K562 (cell line): ENCODE data around the gene EGF. TPM values are rescaled to one million over a fixed set of nuclear protein-coding genes. Genes with fewer than 3 reads are reported as not detected.
A peak's percentile ranks its signal among the peaks of the same experiment; 100 is the strongest.

Source experiments
- ATAC-seq: fragments of 200-7000 bp; cut with Tn5 transposase; 3 replicates; pipeline ENCODE4 v1.9.1; 2020; ENCODE audit warnings: moderate library complexity
- BruUV-seq: library from RNA; stranded (reverse); fragments of 400-500 nt; replicated peaks from 2 replicates; lab custom pipeline; 2021; lab: Mats Ljungman, UMichigan
- CTCF ChIA-PET: fragments of 300-600 bp; formaldehyde crosslinking; extraction: SDS; loops from one replicate; lab custom pipeline; 2021; ENCODE audit warnings: low intra/inter-chr PET ratio; lab: Yijun Ruan, JAX
- POLR2A ChIA-PET: fragments of 300-600, 350-650 bp; sonication (Branson Sonifier 250); formaldehyde crosslinking; extraction: SDS; loops from one replicate; lab custom pipeline; 2021; ENCODE audit warnings: antibody characterized with exemption, inconsistent platforms; lab: Yijun Ruan, JAX
- DNase-seq, 4 experiments: peaks; one replicate each; pipeline versions ENCODE4 v3.0.0 to v3.0.0-alpha.2; 2011 to 2018; ENCODE audit warnings: low spot score in 3 of 4, mixed read lengths in 3 of 4; ENCODE audit errors: extremely low read depth in 1 of 4
- FAIRE-seq: peaks from 2 replicates; lab custom pipeline; 2011; peaks lifted over from hg19 to GRCh38; lab: Jason Lieb, UNC
- H2AFZ ChIP-seq: 2 replicates; pipeline ENCODE4 v1.6.0; 2011; ENCODE audit warnings: low read depth, low read length, control low read depth, inconsistent platforms
- H3K27ac ChIP-seq: fragments of 200-600 bp; 3 replicates; pipeline ENCODE4 v1.8.0; 2011; ENCODE audit warnings: low read depth, mild to moderate bottlenecking, control low read depth, inconsistent platforms, low read length, moderate library complexity, mixed read lengths; ENCODE audit errors: extremely low read depth
- H3K27me3 ChIP-seq, 2 experiments: fragments of 300-600 bp in 1 of 2; 2 replicates in 1 of 2; 3 replicates in 1 of 2; pipeline versions ENCODE4 v1.6.0 to v1.8.0; 2011; ENCODE audit warnings: inconsistent platforms in 2 of 2, low read length in 2 of 2, mild to moderate bottlenecking in 1 of 2, mixed read lengths in 1 of 2, moderate library complexity in 1 of 2; ENCODE audit not compliant: control insufficient read depth in 2 of 2, insufficient read depth in 2 of 2
- H3K36me3 ChIP-seq: fragments of 300-600 bp; 3 replicates; pipeline ENCODE4 v1.8.0; 2011; ENCODE audit warnings: mild to moderate bottlenecking, low read length, inconsistent platforms; ENCODE audit not compliant: control insufficient read depth, insufficient read depth
- H3K4me1 ChIP-seq, 2 experiments: fragments of 200-600 bp in 1 of 2; replicated peaks in 1 of 2; 2 replicates in 1 of 2; 3 replicates in 1 of 2; pipeline versions ENCODE4 v1.5.1 to v1.8.0; 2011; ENCODE audit warnings: inconsistent platforms in 2 of 2, low read length in 2 of 2, mild to moderate bottlenecking in 1 of 2, mixed read lengths in 1 of 2, moderate library complexity in 1 of 2; ENCODE audit not compliant: control insufficient read depth in 2 of 2, insufficient read depth in 2 of 2
- H3K4me2 ChIP-seq: 2 replicates; pipeline ENCODE4 v1.6.1; 2011; ENCODE audit warnings: low read length, control low read depth, inconsistent platforms, mixed read lengths; ENCODE audit not compliant: insufficient read depth
- H3K4me3 ChIP-seq: fragments of 200-600 bp; sonication (generic), shearing (Covaris generic); 2 replicates; pipeline ENCODE4 v1.5.1; 2016; ENCODE audit warnings: control low read depth, inconsistent platforms
- H3K79me2 ChIP-seq: fragments of 200-600 bp; 3 replicates; pipeline ENCODE4 v1.8.0; 2011; ENCODE audit warnings: low read length, inconsistent platforms; ENCODE audit not compliant: control insufficient read depth, insufficient read depth
- H3K9ac ChIP-seq, 2 experiments: 2 replicates each; pipeline versions ENCODE4 v1.6.0 to v1.6.1; 2011; ENCODE audit warnings: low read depth in 2 of 2, low read length in 2 of 2, control low read depth in 1 of 2, inconsistent platforms in 1 of 2, mild to moderate bottlenecking in 1 of 2, mixed read lengths in 1 of 2; ENCODE audit not compliant: insufficient read depth in 1 of 2
- H3K9me1 ChIP-seq: one replicate; pipeline ENCODE4 v1.6.0; 2011; ENCODE audit warnings: inconsistent platforms, mild to moderate bottlenecking, low read length, moderate library complexity; ENCODE audit not compliant: control insufficient read depth, insufficient read depth
- H3K9me3 ChIP-seq: replicated peaks from 2 replicates; pipeline ENCODE4 v1.5.1; 2011; ENCODE audit warnings: low read depth, low read length, inconsistent platforms; ENCODE audit not compliant: control insufficient read depth, insufficient read depth
- H4K20me1 ChIP-seq: replicated peaks from 2 replicates; pipeline ENCODE4 v1.6.1; 2011; ENCODE audit warnings: low read length, inconsistent platforms, mixed read lengths; ENCODE audit not compliant: control insufficient read depth, insufficient read depth
- BACH1 ChIP-seq: fragments of 200-800 bp; sonication (Bioruptor generic); IDR thresholded peaks from 2 replicates; pipeline ENCODE4 v1.6.1; 2016; ENCODE audit warnings: missing genetic modification characterization, missing compliant biosample characterization
- WGBS: fragments of 100-300 bp; shearing (Covaris generic); methylation state at CpG from one replicate; pipeline ENCODE4 v1.1.6; 2016; ENCODE audit warnings: low coverage, mixed read lengths; ENCODE audit not compliant: insufficient coverage; ENCODE audit errors: missing lambda C conversion rate; 5-methylcytosine and 5-hydroxymethylcytosine counted together
- in situ Hi-C: fragments of 300-500 bp; cut with MboI; formaldehyde crosslinking; loops from 4 replicates; pipeline ENCODE4 v1.15.0; 2018; ENCODE audit warnings: inconsistent platforms, mixed read lengths
- intact Hi-C: fragments of 100-400 bp; cut with micrococcal nuclease; formaldehyde crosslinking; loops from 2 replicates; pipeline ENCODE4 v1.14.2; 2022
- polyA plus RNA-seq, 8 experiments: library from polyadenylated mRNA; depleted of rRNA in 4 of 8; stranded (reverse) in 5 of 8; unstranded in 3 of 8; fragments of >200 nt; fragmentation: Nextera tagmentation in 2 of 8; fragmentation: Illumina TruSeq in 1 of 8; extraction: Ambion mirVana in 2 of 8; extraction: Trizol in 1 of 8; gene quantifications; 2 replicates each; pipeline versions ENCODE4 v1.2.1 to v1.2.3, GENCODE V29; 2011 to 2014; ENCODE audit warnings: inconsistent platforms in 1 of 8, missing spikeins in 1 of 8
- total RNA-seq, 7 experiments: library from RNA; depleted of rRNA in 6 of 7; stranded (reverse); fragments of >200 nt in 6 of 7; fragmentation: Illumina TruSeq in 2 of 7; extraction: Trizol in 2 of 7; gene quantifications; 2 replicates each; pipeline versions ENCODE4 v1.2.1 to v1.2.3, GENCODE V29; 2011 to 2021; ENCODE audit warnings: low replicate concordance in 1 of 7
- TF ChIP-seq, protein P1 (sequence below), 2 experiments: IDR thresholded peaks in 1 of 2; conservative IDR thresholded peaks in 1 of 2; 2 replicates each; pipeline ENCODE4 v1.6.1; 2016; ENCODE audit warnings: low read depth in 2 of 2, mild to moderate bottlenecking in 1 of 2, missing compliant biosample characterization in 1 of 2, missing genetic modification characterization in 1 of 2, moderate library complexity in 1 of 2
- TF ChIP-seq, protein P2 (sequence below), 2 experiments: IDR thresholded peaks; 2 replicates each; pipeline ENCODE4 v1.6.1; 2012; ENCODE audit warnings: improper control_type of control experiment in 2 of 2, low read depth in 2 of 2, low read length in 2 of 2, borderline replicate concordance in 1 of 2
- TF ChIP-seq, protein P3 (sequence below): fragments of 450-650 bp; IDR thresholded peaks from 2 replicates; pipeline ENCODE4 v1.6.1; 2017; ENCODE audit warnings: mild to moderate bottlenecking, moderate library complexity

Gene EGF
- total and polyA plus RNA-seq, 9 of the 15 experiments (the other 6 are each of a cell fraction or from before 2014, with no cell fraction given), result 0.32 to 3.1 (median 1.3) TPM

DNA sequence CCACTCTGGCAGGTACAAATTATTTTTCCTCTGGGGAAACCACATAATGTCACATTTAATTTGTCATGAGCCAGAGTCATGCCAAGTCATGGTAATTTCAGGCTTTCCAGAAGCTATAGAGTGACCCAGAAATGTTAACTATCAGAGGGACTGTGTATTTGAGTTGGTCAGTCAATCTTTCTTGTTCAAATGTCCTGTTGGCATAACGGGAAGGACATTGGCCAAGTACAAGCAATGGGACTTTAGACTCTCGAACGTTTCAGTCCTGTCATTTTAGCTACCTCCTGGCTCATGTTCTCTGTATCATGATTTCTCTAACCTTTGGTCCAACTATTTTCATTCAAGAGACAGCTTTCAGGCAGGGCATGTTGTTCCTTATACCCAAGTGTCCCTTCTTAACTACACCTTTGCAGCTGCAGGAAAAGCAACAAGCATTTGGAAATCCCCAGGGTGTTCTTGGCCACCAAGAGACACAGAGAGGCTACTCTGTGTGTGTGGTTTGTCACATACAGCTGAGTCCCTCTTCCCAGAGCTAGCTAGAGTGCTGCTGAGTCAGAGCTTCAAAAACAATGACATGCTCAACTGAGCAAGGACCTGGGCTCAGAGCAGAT lies 142.6 kb downstream of the EGF start:
- WGBS, result 79% methylated on average over 3 of the region's 3 CpGs
- no peaks in the 10 kb centered on the region for H3K79me2 ChIP-seq
- H3K4me2 ChIP-seq, result no peak overlapping the region
- intact Hi-C loops (no loop called here), in situ Hi-C loops (no loop called here)
- no peaks in the 10 kb centered on the region for H3K4me1 ChIP-seq
- POLR2A ChIA-PET, result interaction anchor here (0.6 kb wide), 1 partner anchor 128 kb away, joined by 3 read pairs; no protein-coding TSS in a partner anchor
- ATAC-seq (peak; percentile 63; the same call in 2 of the 3 replicates), FAIRE-seq (no peak), DNase-seq (no peak)
- CTCF ChIA-PET, result no interaction called here
- H3K27ac ChIP-seq, result no peak overlapping the region
- no peaks in the 10 kb centered on the region for H3K9me1 ChIP-seq
- H3K4me3 ChIP-seq, result no peak overlapping the region
- H4K20me1 ChIP-seq, result no peaks in the 10 kb centered on the region
- H3K27me3 ChIP-seq, result no peaks in the 10 kb centered on the region
- no TSS peak for BruUV-seq
- no peak overlapping the region for H3K9ac ChIP-seq
- H2AFZ ChIP-seq, result no peak overlapping the region
- no peaks in the 10 kb centered on the region for H3K9me3 ChIP-seq
- H3K36me3 ChIP-seq, result peaks cover 56% of the 10 kb centered on the region
- TF ChIP-seq, protein P1, sequence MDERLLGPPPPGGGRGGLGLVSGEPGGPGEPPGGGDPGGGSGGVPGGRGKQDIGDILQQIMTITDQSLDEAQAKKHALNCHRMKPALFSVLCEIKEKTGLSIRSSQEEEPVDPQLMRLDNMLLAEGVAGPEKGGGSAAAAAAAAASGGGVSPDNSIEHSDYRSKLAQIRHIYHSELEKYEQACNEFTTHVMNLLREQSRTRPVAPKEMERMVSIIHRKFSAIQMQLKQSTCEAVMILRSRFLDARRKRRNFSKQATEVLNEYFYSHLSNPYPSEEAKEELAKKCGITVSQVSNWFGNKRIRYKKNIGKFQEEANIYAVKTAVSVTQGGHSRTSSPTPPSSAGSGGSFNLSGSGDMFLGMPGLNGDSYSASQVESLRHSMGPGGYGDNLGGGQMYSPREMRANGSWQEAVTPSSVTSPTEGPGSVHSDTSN (CRISPR knock-in tag; IDR thresholded peaks at IDR 0.05; ENCODE audit: low read depth), result no peak
- TF ChIP-seq, protein P1 (tag; conservative IDR thresholded peaks at IDR 0.05; ENCODE audit: low read depth), result peak; percentile 77
- TF ChIP-seq, protein P2, sequence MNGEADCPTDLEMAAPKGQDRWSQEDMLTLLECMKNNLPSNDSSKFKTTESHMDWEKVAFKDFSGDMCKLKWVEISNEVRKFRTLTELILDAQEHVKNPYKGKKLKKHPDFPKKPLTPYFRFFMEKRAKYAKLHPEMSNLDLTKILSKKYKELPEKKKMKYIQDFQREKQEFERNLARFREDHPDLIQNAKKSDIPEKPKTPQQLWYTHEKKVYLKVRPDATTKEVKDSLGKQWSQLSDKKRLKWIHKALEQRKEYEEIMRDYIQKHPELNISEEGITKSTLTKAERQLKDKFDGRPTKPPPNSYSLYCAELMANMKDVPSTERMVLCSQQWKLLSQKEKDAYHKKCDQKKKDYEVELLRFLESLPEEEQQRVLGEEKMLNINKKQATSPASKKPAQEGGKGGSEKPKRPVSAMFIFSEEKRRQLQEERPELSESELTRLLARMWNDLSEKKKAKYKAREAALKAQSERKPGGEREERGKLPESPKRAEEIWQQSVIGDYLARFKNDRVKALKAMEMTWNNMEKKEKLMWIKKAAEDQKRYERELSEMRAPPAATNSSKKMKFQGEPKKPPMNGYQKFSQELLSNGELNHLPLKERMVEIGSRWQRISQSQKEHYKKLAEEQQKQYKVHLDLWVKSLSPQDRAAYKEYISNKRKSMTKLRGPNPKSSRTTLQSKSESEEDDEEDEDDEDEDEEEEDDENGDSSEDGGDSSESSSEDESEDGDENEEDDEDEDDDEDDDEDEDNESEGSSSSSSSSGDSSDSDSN (IDR thresholded peaks at IDR 0.05; ENCODE audit: borderline replicate concordance in 1 of 2, low read depth in 2 of 2, low read length in 2 of 2), result no peak
- TF ChIP-seq, protein P3, sequence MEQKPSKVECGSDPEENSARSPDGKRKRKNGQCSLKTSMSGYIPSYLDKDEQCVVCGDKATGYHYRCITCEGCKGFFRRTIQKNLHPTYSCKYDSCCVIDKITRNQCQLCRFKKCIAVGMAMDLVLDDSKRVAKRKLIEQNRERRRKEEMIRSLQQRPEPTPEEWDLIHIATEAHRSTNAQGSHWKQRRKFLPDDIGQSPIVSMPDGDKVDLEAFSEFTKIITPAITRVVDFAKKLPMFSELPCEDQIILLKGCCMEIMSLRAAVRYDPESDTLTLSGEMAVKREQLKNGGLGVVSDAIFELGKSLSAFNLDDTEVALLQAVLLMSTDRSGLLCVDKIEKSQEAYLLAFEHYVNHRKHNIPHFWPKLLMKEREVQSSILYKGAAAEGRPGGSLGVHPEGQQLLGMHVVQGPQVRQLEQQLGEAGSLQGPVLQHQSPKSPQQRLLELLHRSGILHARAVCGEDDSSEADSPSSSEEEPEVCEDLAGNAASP, result no peak
- TF ChIP-seq BACH1, result peak; percentile 55; the same call in 1 of the 2 replicates
